Left lung (tissue), 14 donors: ENCODE results near the gene ENAM. TPM values are rescaled to one million over a fixed set of nuclear protein-coding genes. Genes with fewer than 3 reads are reported as not detected.
A peak's percentile ranks its signal among the peaks of the same experiment; 100 is the strongest.

Experiments
- ATAC-seq: fragments of 200-7000 bp; cut with Tn5 transposase; one replicate; pipeline ENCODE4 v1.9.1; 2020; ENCODE audit warnings: moderate library complexity
- DNase-seq, 4 donors: peaks; one replicate each; pipeline ENCODE4 v3.0.0-alpha.2; 2013 to 2020
- H3K27ac ChIP-seq, 2 donors: fragments of 200-600 bp; sonication (generic) in 1 of 2; one replicate each; pipeline versions ENCODE4 v1.5.0 to v1.8.0; 2020 to 2021
- H3K27me3 ChIP-seq, 2 donors: fragments of 200-600 bp; sonication (generic) in 1 of 2; one replicate each; pipeline versions ENCODE4 v1.5.0 to v1.8.0; 2020 to 2021
- H3K36me3 ChIP-seq, 2 donors: fragments of 200-600 bp; sonication (generic) in 1 of 2; one replicate each; pipeline versions ENCODE4 v1.5.0 to v1.8.0; 2020 to 2021
- H3K4me1 ChIP-seq, 2 donors: fragments of 200-600 bp; one replicate each; pipeline ENCODE4 v1.8.0; 2021
- H3K4me3 ChIP-seq, 2 donors: fragments of 200-600 bp; sonication (generic) in 1 of 2; one replicate each; pipeline versions ENCODE4 v1.5.0 to v1.8.0; 2020 to 2021; ENCODE audit warnings: mild to moderate bottlenecking in 1 of 2
- H3K9me3 ChIP-seq, 2 donors: fragments of 200-600 bp; sonication (generic) in 1 of 2; one replicate each; pipeline versions ENCODE4 v1.5.0 to v1.8.0; 2020 to 2021
- intact Hi-C, 2 donors: fragments of 100-400 bp; cut with DNase I; formaldehyde crosslinking; loops; one replicate each; pipeline versions ENCODE4 v1.11.2 to v1.14.2; 2022
- long read RNA-seq, 12 donors: library from polyadenylated mRNA in 2 of 12; unstranded in 2 of 12; transcript quantifications; one replicate each; pipeline ENCODE4 v2.0.0 and lab custom pipeline, GENCODE V29; 2019 to 2026
- polyA plus RNA-seq, 6 donors: library from polyadenylated mRNA; unstranded; fragments of 120-200 nt; gene quantifications; one replicate each; pipeline ENCODE4 v1.2.1, GENCODE V29; 2013; ENCODE audit not compliant: insufficient read length in 6 of 6
- total RNA-seq, 2 donors: library from RNA; stranded (reverse); fragmentation: NEBNext Ultra II Directional; extraction: Animal tissue kit (Norgen Biotek cat#: 25700); gene quantifications; one replicate each; pipeline ENCODE4 v1.2.1, GENCODE V29; 2021
- TF ChIP-seq, protein P1 (sequence below), 2 donors: fragments of 200-600 bp; sonication (generic) in 1 of 2; IDR thresholded peaks; one replicate each; pipeline versions ENCODE4 v1.5.0 to v1.8.0; 2021; ENCODE audit warnings: antibody characterized with exemption in 2 of 2
- donor health status: DM: no; HTN: yes; CAD: no.
- donor health status: DM: no; HTN: no; CAD: no.

The ENAM gene, protein sequence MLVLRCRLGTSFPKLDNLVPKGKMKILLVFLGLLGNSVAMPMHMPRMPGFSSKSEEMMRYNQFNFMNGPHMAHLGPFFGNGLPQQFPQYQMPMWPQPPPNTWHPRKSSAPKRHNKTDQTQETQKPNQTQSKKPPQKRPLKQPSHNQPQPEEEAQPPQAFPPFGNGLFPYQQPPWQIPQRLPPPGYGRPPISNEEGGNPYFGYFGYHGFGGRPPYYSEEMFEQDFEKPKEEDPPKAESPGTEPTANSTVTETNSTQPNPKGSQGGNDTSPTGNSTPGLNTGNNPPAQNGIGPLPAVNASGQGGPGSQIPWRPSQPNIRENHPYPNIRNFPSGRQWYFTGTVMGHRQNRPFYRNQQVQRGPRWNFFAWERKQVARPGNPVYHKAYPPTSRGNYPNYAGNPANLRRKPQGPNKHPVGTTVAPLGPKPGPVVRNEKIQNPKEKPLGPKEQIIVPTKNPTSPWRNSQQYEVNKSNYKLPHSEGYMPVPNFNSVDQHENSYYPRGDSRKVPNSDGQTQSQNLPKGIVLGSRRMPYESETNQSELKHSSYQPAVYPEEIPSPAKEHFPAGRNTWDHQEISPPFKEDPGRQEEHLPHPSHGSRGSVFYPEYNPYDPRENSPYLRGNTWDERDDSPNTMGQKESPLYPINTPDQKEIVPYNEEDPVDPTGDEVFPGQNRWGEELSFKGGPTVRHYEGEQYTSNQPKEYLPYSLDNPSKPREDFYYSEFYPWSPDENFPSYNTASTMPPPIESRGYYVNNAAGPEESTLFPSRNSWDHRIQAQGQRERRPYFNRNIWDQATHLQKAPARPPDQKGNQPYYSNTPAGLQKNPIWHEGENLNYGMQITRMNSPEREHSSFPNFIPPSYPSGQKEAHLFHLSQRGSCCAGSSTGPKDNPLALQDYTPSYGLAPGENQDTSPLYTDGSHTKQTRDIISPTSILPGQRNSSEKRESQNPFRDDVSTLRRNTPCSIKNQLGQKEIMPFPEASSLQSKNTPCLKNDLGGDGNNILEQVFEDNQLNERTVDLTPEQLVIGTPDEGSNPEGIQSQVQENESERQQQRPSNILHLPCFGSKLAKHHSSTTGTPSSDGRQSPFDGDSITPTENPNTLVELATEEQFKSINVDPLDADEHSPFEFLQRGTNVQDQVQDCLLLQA
- total RNA-seq: under 1 TPM; 0.24 to 0.73 TPM
- under 1 TPM; 0.14 to 0.84 (median 0.42) TPM for polyA plus RNA-seq
- long read RNA-seq, donor 1: 0 reads
- long read RNA-seq, donor 2: 0 reads
- long read RNA-seq, donor 3: 0 reads
- long read RNA-seq, donor 4: 0 reads
- long read RNA-seq, donor 5: 0 reads
- long read RNA-seq, donor 6: 0 reads
- long read RNA-seq, donor 7, partial matches to known transcripts: 0 of 1 reads
- long read RNA-seq, donor 7, other reads (novel, unspliced or antisense): 0 of 1 reads
- long read RNA-seq, donor 8: 0 reads
- long read RNA-seq, donor 9: 0 reads
- long read RNA-seq, donor 10, partial matches to known transcripts: 0 of 1 reads
- long read RNA-seq, donor 10, other reads (novel, unspliced or antisense): 1 of 1 reads
- long read RNA-seq, donor 11: 0 reads
- long read RNA-seq, donor 12: 0 reads

DNA sequence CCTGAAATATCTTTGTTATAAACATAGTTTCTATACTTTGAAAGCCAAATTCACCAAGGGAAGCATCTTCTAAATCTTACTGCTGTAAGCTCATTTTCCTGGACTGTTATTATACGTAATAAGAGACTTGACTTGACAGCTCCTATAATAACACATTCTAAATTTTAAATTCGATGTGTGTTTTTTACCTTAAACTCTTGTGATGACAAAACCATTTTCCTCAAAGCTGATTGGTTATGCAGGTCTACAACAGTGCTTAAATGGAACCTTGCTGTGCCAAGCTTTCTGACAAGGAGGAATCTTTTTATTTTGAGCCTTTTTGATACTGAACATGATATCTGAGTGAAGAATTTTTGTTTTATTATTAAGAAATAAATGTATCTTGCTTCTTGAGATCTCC is at the start of gene ENAM:
ENAM (plus strand) TSS at position 301 of the 400 bp plus-strand sequence. CDS start 757 bp downstream, outside the sequence.
- Histone ChIP-seq H3K27ac (no peak within 1 kb of the TSS), H3K36me3 (no peaks in the 10 kb centered on the region), H3K4me3 (no peak within 1 kb of the TSS), H3K27me3 (no peaks in the 10 kb centered on the region), H3K4me1 (no peaks in the 10 kb centered on the region), H3K9me3 (no peaks in the 10 kb centered on the region)
- ATAC-seq: no peak
- intact Hi-C loops: no loop called here
- TF ChIP-seq, protein P1, sequence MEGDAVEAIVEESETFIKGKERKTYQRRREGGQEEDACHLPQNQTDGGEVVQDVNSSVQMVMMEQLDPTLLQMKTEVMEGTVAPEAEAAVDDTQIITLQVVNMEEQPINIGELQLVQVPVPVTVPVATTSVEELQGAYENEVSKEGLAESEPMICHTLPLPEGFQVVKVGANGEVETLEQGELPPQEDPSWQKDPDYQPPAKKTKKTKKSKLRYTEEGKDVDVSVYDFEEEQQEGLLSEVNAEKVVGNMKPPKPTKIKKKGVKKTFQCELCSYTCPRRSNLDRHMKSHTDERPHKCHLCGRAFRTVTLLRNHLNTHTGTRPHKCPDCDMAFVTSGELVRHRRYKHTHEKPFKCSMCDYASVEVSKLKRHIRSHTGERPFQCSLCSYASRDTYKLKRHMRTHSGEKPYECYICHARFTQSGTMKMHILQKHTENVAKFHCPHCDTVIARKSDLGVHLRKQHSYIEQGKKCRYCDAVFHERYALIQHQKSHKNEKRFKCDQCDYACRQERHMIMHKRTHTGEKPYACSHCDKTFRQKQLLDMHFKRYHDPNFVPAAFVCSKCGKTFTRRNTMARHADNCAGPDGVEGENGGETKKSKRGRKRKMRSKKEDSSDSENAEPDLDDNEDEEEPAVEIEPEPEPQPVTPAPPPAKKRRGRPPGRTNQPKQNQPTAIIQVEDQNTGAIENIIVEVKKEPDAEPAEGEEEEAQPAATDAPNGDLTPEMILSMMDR (IDR thresholded peaks at IDR 0.05): no peak
- DNase-seq: no peak

DNA sequence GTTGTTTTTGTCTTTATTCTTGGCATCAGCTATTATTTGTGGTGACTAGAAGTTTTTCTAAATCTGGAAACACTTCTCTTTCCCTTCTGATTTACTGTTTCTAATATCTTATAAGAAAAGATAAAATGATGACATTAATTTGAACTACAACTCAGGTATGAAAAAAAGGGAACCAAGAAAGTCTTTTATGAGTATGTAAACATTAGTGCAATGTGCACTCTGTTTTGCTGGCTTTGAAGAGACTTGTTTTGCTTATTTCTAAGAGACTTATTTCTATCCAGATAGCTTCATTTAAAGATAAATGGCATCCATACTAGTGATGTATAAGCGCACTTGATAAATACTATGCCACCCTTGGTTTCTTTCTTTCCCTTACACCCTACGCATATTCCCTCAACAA is 46.6 kb upstream of the ENAM start:
- Histone ChIP-seq H3K4me1 (no peaks in the 10 kb centered on the region), H3K4me3 (no peak overlapping the region), H3K27ac (no peak overlapping the region), H3K36me3 (no peaks in the 10 kb centered on the region), H3K27me3 (no peaks in the 10 kb centered on the region), H3K9me3 (no peaks in the 10 kb centered on the region)
- DNase-seq (no peak), ATAC-seq (no peak)
- intact Hi-C loops: no loop called here
- TF ChIP-seq, protein P1 (IDR thresholded peaks at IDR 0.05): no peak

DNA sequence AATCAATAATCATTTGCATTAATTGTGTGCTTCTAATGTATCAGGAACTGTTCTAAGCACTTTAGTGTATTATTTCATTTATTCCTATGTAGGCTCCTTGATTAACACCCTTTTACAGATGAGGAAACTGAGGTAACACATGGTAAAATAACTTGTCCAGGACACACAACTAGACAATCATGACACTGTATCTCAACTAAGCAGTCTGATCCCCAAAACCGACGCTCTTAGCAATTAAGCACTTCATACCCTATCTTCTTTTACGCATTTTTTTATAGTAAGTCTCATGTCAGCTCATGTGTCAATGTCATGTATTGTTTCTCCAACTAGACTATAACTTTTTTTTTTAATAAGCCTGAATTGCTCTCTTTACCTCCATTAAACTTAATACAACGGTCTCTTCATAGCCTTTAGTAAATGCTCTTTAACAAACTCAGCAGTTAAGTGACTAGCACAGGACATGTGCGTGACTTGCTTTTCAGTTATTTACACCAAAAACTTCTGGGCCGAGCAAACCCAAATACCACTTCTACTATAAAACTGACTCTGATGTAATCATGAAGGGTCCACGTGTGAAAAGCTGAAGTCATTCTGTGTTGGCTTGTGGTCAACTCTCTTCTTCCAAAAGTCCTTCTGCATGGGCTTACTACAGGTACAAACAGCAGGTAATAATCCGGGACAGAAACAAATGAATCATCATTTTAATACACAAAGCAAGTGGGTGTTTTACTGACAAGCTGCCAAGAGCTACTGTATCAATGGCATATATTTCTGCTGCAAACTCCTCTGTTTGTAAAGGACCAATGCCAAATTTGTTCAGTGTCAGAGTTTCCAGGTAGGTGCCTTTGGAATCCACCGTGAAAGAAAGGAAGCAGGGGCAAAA is 44.4 kb upstream of the ENAM start:
- intact Hi-C loops: no loop called here
- H3K27me3 ChIP-seq: no peaks in the 10 kb centered on the region
- H3K4me1 ChIP-seq: no peaks in the 10 kb centered on the region
- no peak overlapping the region for H3K27ac ChIP-seq
- peak; percentile 82 for ATAC-seq
- peak in 1 of 4 donors; percentile 50 for DNase-seq
- H3K9me3 ChIP-seq: no peaks in the 10 kb centered on the region
- TF ChIP-seq, protein P1 (IDR thresholded peaks at IDR 0.05): no peak
- H3K36me3 ChIP-seq: no peaks in the 10 kb centered on the region
- H3K4me3 ChIP-seq: no peak overlapping the region

DNA sequence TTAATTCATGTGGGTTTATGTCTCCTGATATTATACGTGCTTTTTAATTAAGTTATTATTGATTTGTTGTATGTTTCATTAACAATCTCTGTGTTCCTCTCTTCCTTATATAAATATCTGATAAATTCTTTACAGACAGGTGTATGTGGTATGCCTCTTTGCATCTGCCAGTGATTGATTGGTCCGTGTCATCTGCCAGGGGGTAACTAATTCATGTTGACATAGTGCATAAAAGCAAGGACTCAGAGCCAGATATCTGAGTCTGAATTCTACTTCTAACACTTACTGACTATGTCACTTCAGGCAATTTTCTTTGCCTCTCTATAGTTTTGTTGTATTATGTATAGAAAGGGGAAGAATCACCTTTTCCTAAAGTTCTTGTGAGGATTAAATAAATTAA is 41.7 kb upstream of the ENAM start:
- Histone ChIP-seq H3K36me3 (no peaks in the 10 kb centered on the region), H3K27me3 (no peaks in the 10 kb centered on the region), H3K4me1 (no peaks in the 10 kb centered on the region), H3K4me3 (no peak overlapping the region), H3K27ac (no peak overlapping the region), H3K9me3 (no peaks in the 10 kb centered on the region)
- intact Hi-C loops: no loop called here
- no peak for DNase-seq
- TF ChIP-seq, protein P1 (IDR thresholded peaks at IDR 0.05): no peak
- no peak for ATAC-seq
